Measurements from ENCODE around the gene ACTR3.

The ACTR3 gene

DNA sequence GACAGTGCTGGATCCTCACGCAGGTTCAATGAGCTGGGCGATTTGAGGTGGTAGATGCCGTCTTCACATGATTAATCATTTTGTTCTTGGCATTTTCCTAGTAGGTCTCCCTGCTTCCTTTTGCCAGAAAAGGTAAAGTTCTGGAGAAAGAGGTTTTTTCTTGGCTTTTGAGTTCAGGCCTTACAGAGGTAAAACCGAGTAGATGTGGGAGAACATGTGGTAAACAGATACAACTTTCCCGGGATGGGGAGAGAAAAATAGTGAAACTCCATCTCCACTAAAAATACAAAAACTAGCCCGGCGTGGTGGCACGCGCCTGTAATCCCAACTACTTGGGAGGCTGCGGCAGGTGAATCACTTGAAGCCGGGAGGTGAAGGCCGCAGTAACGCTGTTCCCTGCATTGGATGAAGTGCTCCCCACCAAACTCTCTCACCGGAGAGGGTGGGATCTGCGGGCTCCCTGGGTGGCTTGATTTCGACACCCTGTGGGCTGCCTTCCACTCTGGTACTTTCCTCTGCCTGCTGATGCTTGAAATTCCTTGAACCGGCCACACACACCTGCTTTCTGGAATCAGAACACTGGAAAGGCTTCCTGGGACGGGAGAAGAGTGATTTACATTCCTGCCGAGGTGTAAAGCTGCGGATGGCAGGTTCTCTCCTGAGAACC, 88.8 kb downstream of the ACTR3 start:
- no peak overlapping the region for H3K27ac ChIP-seq (ENCODE audit: low read depth, low read length)
- H4K20me1 ChIP-seq (ENCODE audit: control insufficient read depth, insufficient read depth, low read depth, low read length), result no peaks in the 10 kb centered on the region
- peaks cover 5% of the 10 kb centered on the region for H3K4me1 ChIP-seq (ENCODE audit: control insufficient read depth, low read length)
- no peak overlapping the region for H3K4me2 ChIP-seq (ENCODE audit: low read length)
- H3K79me2 ChIP-seq (ENCODE audit: control insufficient read depth, low read length), result no peaks in the 10 kb centered on the region
- no peaks in the 10 kb centered on the region for H3K36me3 ChIP-seq (ENCODE audit: control insufficient read depth, low read length)
- peaks cover 11% of the 10 kb centered on the region; the same call in 1 of the 2 replicates for H3K9me3 ChIP-seq (ENCODE audit: control insufficient read depth, insufficient read depth, low read length)
- H3K27me3 ChIP-seq (ENCODE audit: control insufficient read depth, low read length), result no peaks in the 10 kb centered on the region
- 0 out of 2 replicates have a peak, but pooled peaks cover 2% of the 10 kb centered on the region for H3F3A ChIP-seq (ENCODE audit: control insufficient read depth, insufficient read depth)
- H3K9me2 ChIP-seq (replicated peaks; ENCODE audit: control insufficient read depth, low read length), result no peaks in the 10 kb centered on the region
- TF ChIP-seq, protein P1, sequence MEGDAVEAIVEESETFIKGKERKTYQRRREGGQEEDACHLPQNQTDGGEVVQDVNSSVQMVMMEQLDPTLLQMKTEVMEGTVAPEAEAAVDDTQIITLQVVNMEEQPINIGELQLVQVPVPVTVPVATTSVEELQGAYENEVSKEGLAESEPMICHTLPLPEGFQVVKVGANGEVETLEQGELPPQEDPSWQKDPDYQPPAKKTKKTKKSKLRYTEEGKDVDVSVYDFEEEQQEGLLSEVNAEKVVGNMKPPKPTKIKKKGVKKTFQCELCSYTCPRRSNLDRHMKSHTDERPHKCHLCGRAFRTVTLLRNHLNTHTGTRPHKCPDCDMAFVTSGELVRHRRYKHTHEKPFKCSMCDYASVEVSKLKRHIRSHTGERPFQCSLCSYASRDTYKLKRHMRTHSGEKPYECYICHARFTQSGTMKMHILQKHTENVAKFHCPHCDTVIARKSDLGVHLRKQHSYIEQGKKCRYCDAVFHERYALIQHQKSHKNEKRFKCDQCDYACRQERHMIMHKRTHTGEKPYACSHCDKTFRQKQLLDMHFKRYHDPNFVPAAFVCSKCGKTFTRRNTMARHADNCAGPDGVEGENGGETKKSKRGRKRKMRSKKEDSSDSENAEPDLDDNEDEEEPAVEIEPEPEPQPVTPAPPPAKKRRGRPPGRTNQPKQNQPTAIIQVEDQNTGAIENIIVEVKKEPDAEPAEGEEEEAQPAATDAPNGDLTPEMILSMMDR (IDR thresholded peaks at IDR 0.05; ENCODE audit: low read depth, low read length, poor library complexity, severe bottlenecking), result no peak
- no peak for TF ChIP-seq EZH2phosphoT487 (IDR thresholded peaks at IDR 0.05; ENCODE audit: borderline replicate concordance, low read length)
- no peak overlapping the region for H3K4me3 ChIP-seq (ENCODE audit: low read length)

DNA sequence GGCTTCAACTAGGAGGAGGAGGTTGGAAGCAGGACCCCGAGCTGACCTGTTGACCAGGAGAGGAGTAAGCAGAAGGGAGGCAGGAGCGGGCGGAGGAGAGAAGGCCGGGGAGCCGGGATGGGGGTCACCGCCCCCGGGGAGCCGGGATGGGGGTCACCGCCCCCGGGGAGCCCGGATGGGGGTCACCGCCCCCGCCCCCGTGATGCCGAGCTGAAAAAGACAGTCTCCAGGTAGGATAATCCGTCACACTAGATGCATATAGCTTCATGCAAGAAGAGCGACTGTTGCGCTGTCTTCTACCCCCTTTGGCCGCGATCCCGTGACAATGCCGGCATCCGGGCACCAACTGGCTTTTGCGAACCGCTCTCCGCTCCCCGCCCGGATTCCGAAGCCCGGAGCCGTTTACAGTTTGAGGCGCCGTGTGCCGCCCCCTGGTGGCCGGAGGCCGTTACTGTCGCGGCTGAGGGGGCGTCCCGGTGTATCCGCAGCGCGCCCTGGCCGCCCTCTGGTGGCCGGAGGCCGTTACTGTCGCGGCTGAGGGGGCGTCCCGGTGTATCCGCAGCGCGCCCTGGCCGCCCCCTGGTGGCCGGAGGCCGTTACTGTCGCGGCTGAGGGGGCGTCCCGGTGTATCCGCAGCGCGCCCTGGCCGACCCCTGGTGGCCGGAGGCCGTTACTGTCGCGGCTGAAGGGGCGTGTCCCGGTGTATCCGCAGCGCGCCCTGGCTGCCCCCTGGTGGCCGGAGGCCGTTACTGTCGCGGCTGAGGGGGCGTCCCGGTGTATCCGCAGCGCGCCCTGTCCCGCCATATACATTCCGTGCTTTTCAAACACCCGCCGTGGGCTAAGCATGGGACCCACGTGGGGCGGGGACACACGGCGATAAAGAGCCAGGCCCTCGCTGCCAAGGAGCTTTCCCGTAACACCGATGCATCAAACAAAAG, 89.6 kb downstream of the ACTR3 start:
- H3K4me1 ChIP-seq (ENCODE audit: control insufficient read depth, low read length), result no peaks in the 10 kb centered on the region
- 0 out of 2 replicates have a peak, but pooled peaks cover 2% of the 10 kb centered on the region for H3F3A ChIP-seq (ENCODE audit: control insufficient read depth, insufficient read depth)
- no peaks in the 10 kb centered on the region for H3K79me2 ChIP-seq (ENCODE audit: control insufficient read depth, low read length)
- H3K27ac ChIP-seq (ENCODE audit: low read depth, low read length), result no peak overlapping the region
- H4K20me1 ChIP-seq (ENCODE audit: control insufficient read depth, insufficient read depth, low read depth, low read length), result no peaks in the 10 kb centered on the region
- H3K9me3 ChIP-seq (ENCODE audit: control insufficient read depth, insufficient read depth, low read length), result peaks cover 11% of the 10 kb centered on the region; the same call in 1 of the 2 replicates
- no peaks in the 10 kb centered on the region for H3K27me3 ChIP-seq (ENCODE audit: control insufficient read depth, low read length)
- H3K4me3 ChIP-seq (ENCODE audit: low read length), result no peak overlapping the region
- no peak overlapping the region for H3K4me2 ChIP-seq (ENCODE audit: low read length)
- TF ChIP-seq, protein P1 (IDR thresholded peaks at IDR 0.05; ENCODE audit: low read depth, low read length, poor library complexity, severe bottlenecking), result peak; percentile 79
- no peak for TF ChIP-seq EZH2phosphoT487 (IDR thresholded peaks at IDR 0.05; ENCODE audit: borderline replicate concordance, low read length)
- H3K9me2 ChIP-seq (replicated peaks; ENCODE audit: control insufficient read depth, low read length), result no peaks in the 10 kb centered on the region
- H3K36me3 ChIP-seq (ENCODE audit: control insufficient read depth, low read length), result no peaks in the 10 kb centered on the region

DNA sequence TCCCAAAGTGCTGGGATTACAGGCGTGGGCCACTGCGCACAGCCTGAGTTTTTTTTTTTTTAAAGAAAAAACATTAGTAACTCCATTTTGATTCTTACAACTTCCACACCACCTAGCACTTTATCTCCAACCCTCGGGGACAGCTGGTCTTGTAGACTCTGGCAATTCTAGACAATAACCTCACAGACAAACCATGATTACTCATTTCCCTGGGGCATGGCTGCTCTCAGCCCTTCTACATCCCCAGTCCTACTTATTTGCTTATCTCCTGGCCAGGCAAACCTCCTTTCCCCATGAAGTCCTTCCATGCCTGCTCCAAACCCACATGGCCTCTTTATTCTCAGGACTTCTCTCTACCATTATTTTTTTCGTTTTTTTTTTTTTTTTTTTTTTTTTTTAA, 91.1 kb downstream of the ACTR3 start:
- peaks cover under 1% of the 10 kb centered on the region; the same call in 1 of the 2 replicates for H3K27me3 ChIP-seq (ENCODE audit: control insufficient read depth, low read length)
- H3K4me1 ChIP-seq (ENCODE audit: control insufficient read depth, low read length), result no peaks in the 10 kb centered on the region
- H3F3A ChIP-seq (ENCODE audit: control insufficient read depth, insufficient read depth), result 0 out of 2 replicates have a peak, but pooled peaks cover 2% of the 10 kb centered on the region
- peaks cover 11% of the 10 kb centered on the region; the same call in 1 of the 2 replicates for H3K9me3 ChIP-seq (ENCODE audit: control insufficient read depth, insufficient read depth, low read length)
- H4K20me1 ChIP-seq (ENCODE audit: control insufficient read depth, insufficient read depth, low read depth, low read length), result no peaks in the 10 kb centered on the region
- H3K79me2 ChIP-seq (ENCODE audit: control insufficient read depth, low read length), result no peaks in the 10 kb centered on the region
- no peaks in the 10 kb centered on the region for H3K36me3 ChIP-seq (ENCODE audit: control insufficient read depth, low read length)
- no peaks in the 10 kb centered on the region for H3K9me2 ChIP-seq (replicated peaks; ENCODE audit: control insufficient read depth, low read length)
- TF ChIP-seq, protein P1 (IDR thresholded peaks at IDR 0.05; ENCODE audit: low read depth, low read length, poor library complexity, severe bottlenecking), result no peak
- TF ChIP-seq EZH2phosphoT487 (IDR thresholded peaks at IDR 0.05; ENCODE audit: borderline replicate concordance, low read length), result no peak
- no peak overlapping the region for H3K27ac ChIP-seq (ENCODE audit: low read depth, low read length)
- no peak overlapping the region for H3K4me3 ChIP-seq (ENCODE audit: low read length)
- H3K4me2 ChIP-seq (ENCODE audit: low read length), result no peak overlapping the region
